ENCODE measurements around the gene ODAD2. TPM values are rescaled to one million over a fixed set of nuclear protein-coding genes. Genes with fewer than 3 reads are reported as not detected.

ODAD2 gene
- 4.1 and 4.3 TPM in 2 replicates for total RNA-seq (2021; fragmentation: NEBNext Ultra II Directional; extraction: Animal tissue kit (Norgen Biotek cat#: 25700))
- 0.67 and 0.95 TPM in 2 replicates for polyA plus RNA-seq (2011; rRNA removed)
- polyA plus RNA-seq (2011; cell fraction: cytosol; rRNA removed): 1.4 TPM
- polyA plus RNA-seq (2011; cell fraction: nucleus; rRNA removed): 0.51 TPM
- polyA plus RNA-seq (2012, experiment 1 of 2): 2.2 to 4.7 TPM (median 2.3 TPM) in 4 replicates
- polyA plus RNA-seq (2012, experiment 2 of 2): 0.47 TPM
- polyA plus RNA-seq (2013, experiment 1 of 2): 0.93 TPM
- 1.3 TPM for polyA plus RNA-seq (2013, experiment 2 of 2)
- 2.6 and 3.2 TPM in 2 replicates for polyA minus RNA-seq (2011; rRNA and poly(A)+ RNA removed)
- 1.4 TPM for polyA minus RNA-seq (2011; cell fraction: cytosol; rRNA and poly(A)+ RNA removed)
- polyA minus RNA-seq (2011; cell fraction: nucleus; rRNA and poly(A)+ RNA removed): 2.7 TPM
- long read RNA-seq, experiment 1, partial matches to known transcripts: 0 of 2 reads
- long read RNA-seq, experiment 1, other reads (novel, unspliced or antisense): 2 of 2 reads
- long read RNA-seq, experiment 2, partial matches to known transcripts: 1 of 2 reads
- long read RNA-seq, experiment 2, other reads (novel, unspliced or antisense): 1 of 2 reads

GRCh38 chr10:27998954-27999275 is at the start of gene ODAD2:
Gene ODAD2, minus strand, starts transcription at chr10:27999079. Its CDS starts 3,937 bp downstream, at chr10:27995142.
- ChIA-PET CTCF (ENCODE audit: partially characterized antibody) (no interaction called here), POLR2A (ENCODE audit: partially characterized antibody) (no interaction called here)
- TF ChIP-seq MAX (IDR thresholded peaks at IDR 0.05): 0 out of 2 replicates have a peak, but pooled peaks have one; percentile 5
- TF ChIP-seq KDM4A (IDR thresholded peaks at IDR 0.05; ENCODE audit: low read depth, low read length, severe bottlenecking): peak; percentile 18
- no peak for TF ChIP-seq USF2 (IDR thresholded peaks at IDR 0.05; ENCODE audit: low read length)
- DNase-seq (ENCODE audit: low read depth in 1 of 2, low spot score in 2 of 2) (no peak), FAIRE-seq (no peak)
- Histone ChIP-seq H3K9ac (replicated peaks in 1 of 4; ENCODE audit: extremely low read depth in 1 of 4, low read depth in 3 of 4, low read length in 3 of 4) (peak within 1 kb of the TSS; percentile 59 to 80 (median 66)), H3K9me3 (ENCODE audit: insufficient read depth in 2 of 2, low read depth in 1 of 2, low read length in 1 of 2) (no peaks in the 10 kb centered on the region), H3K4me1 (replicated peaks in 1 of 4; ENCODE audit: control insufficient read depth in 3 of 4, insufficient read depth in 4 of 4, low read length in 3 of 4) (peaks cover 0 to 5% (median 1%) of the 10 kb centered on the region in 4 experiments; a peak in 3 of 7 replicates), H3K23ac (ENCODE audit: insufficient read length) (no peak within 1 kb of the TSS), H4K8ac (ENCODE audit: extremely low read depth, insufficient read depth, low read length) (peak within 1 kb of the TSS; percentile 62), H4K5ac (ENCODE audit: insufficient read length, low read depth, low read length) (peak within 1 kb of the TSS; percentile 71), H2BK5ac (ENCODE audit: low read depth, low read length) (0 out of 2 replicates have a peak within 1 kb of the TSS, but pooled peaks have one; percentile 19), H2BK20ac (ENCODE audit: low read length) (no peak within 1 kb of the TSS; the same call in 1 of the 2 replicates), H3K23me2 (ENCODE audit: low read depth, low read length) (peaks cover 8% of the 10 kb centered on the region), H3K36me3 (ENCODE audit: control insufficient read depth in 2 of 4, insufficient read depth in 4 of 4, low read length in 3 of 4) (no peaks in the 10 kb centered on the region), H2BK120ac (replicated peaks; ENCODE audit: low read depth, low read length) (peak within 1 kb of the TSS; percentile 36), H3K79me2 (ENCODE audit: control insufficient read depth in 1 of 2, insufficient read depth in 2 of 2, low read length in 2 of 2) (no peaks in the 10 kb centered on the region), H2AFZ (ENCODE audit: low read length) (peak within 1 kb of the TSS; percentile 96), H3K18ac (ENCODE audit: extremely low read depth, low read length) (peak within 1 kb of the TSS; percentile 55; the same call in 1 of the 2 replicates), H4K20me1 (replicated peaks in 1 of 2; ENCODE audit: control insufficient read depth in 1 of 2, insufficient read depth in 2 of 2, low read length in 2 of 2) (no peaks in the 10 kb centered on the region), H2BK15ac (ENCODE audit: low read length) (no peak within 1 kb of the TSS), H2AK5ac (ENCODE audit: low read depth, low read length) (no peak within 1 kb of the TSS), H2BK12ac (ENCODE audit: low read depth, low read length) (peak within 1 kb of the TSS; percentile 50; the same call in 1 of the 2 replicates), H3K27me3 (replicated peaks in 1 of 4; ENCODE audit: control insufficient read depth in 3 of 4, extremely low read depth in 1 of 4, insufficient read depth in 3 of 4, low read length in 3 of 4) (peaks cover 0 to 3% (median 0%) of the 10 kb centered on the region in 4 experiments; a peak in 1 of 7 replicates), H3K14ac (ENCODE audit: insufficient read length) (peak within 1 kb of the TSS; percentile 44), H4K91ac (replicated peaks; ENCODE audit: insufficient read length, low read length) (peak within 1 kb of the TSS; percentile 65), H3K79me1 (ENCODE audit: low read depth, low read length) (no peaks in the 10 kb centered on the region), H3K4ac (replicated peaks; ENCODE audit: insufficient read length, low read depth, low read length) (no peak within 1 kb of the TSS), H3K56ac (replicated peaks; ENCODE audit: insufficient read length, low read depth, low read length) (peak within 1 kb of the TSS; percentile 69), H3K27ac (ENCODE audit: low read depth, low read length) (no peak within 1 kb of the TSS), H3K4me3 (ENCODE audit: extremely low read depth in 1 of 4, insufficient read depth in 2 of 4, low read depth in 3 of 4, low read length in 4 of 4) (peak within 1 kb of the TSS; percentile 68 to 92 (median 82)), H3K4me2 (ENCODE audit: insufficient read depth in 1 of 2, low read depth in 2 of 2, low read length in 2 of 2) (peak within 1 kb of the TSS; percentile 69 to 98)
- 1% methylated on average over 26 of the region's 30 CpGs; no CpG with 5 or more reads in 1 of the 2 experiments for whole genome bisulfite sequencing, 2 experiments (ENCODE audit: extremely low coverage in 1 of 2, insufficient coverage in 1 of 2, insufficient read length in 1 of 2, insufficient replicate concordance in 2 of 2, low coverage in 1 of 2, low lambda C conversion rate in 2 of 2, missing lambda C conversion rate in 1 of 2)

Measured in H1 (cell line).